HG02610 (cell line): Measurements from ENCODE around the gene NHLRC4.

Experiments
- ATAC-seq: cut with Tn5 transposase; IDR thresholded peaks from one replicate; pipeline ENCODE4 v1.9.1; 2021; ENCODE audit warnings: mild to moderate bottlenecking, moderate library complexity; ENCODE audit not compliant: unreplicated experiment

The NHLRC4 gene

GRCh38 chr16:530111-530817 lies 36.5 kb upstream of the NHLRC4 start:
- no peak for ATAC-seq

GRCh38 chr16:531494-532125 lies 35.2 kb upstream of the NHLRC4 start:
- ATAC-seq = no peak

GRCh38 chr16:533391-534123 lies 33.2 kb upstream of the NHLRC4 start:
- ATAC-seq = no peak

GRCh38 chr16:534135-534534 lies 32.7 kb upstream of the NHLRC4 start:
- no peak for ATAC-seq

GRCh38 chr16:534856-535445 lies 31.9 kb upstream of the NHLRC4 start:
- no peak for ATAC-seq

GRCh38 chr16:535446-536405 lies 31.1 kb upstream of the NHLRC4 start:
- no peak for ATAC-seq

- ATAC-seq = no peak
Measured at GRCh38 chr16:536746-537145, 30.1 kb upstream of the NHLRC4 start.

GRCh38 chr16:537415-538335 lies 29.1 kb upstream of the NHLRC4 start:
- ATAC-seq = no peak

GRCh38 chr16:539901-540530 lies 26.8 kb upstream of the NHLRC4 start:
- ATAC-seq = no peak

- no peak for ATAC-seq
Measured at GRCh38 chr16:540645-541340, 26.0 kb upstream of the NHLRC4 start.

- no peak for ATAC-seq
Measured at GRCh38 chr16:543301-544164, 23.3 kb upstream of the NHLRC4 start.

- no peak for ATAC-seq
Measured at GRCh38 chr16:544517-544916, 22.3 kb upstream of the NHLRC4 start.

- no peak for ATAC-seq
Measured at GRCh38 chr16:546909-547770, 19.7 kb upstream of the NHLRC4 start.

GRCh38 chr16:548586-548985 lies 18.2 kb upstream of the NHLRC4 start:
- no peak for ATAC-seq

- no peak for ATAC-seq
Measured at GRCh38 chr16:549544-550263, 17.1 kb upstream of the NHLRC4 start.

GRCh38 chr16:551210-551609 lies 15.6 kb upstream of the NHLRC4 start:
- no peak for ATAC-seq
